ENCODE measurements around the gene SYT12. TPM values are rescaled to one million over a fixed set of nuclear protein-coding genes. Genes with fewer than 3 reads are reported as not detected.
A peak's percentile ranks its signal among the peaks of the same experiment; 100 is the strongest.

SYT12 gene
- under 1 TPM in 2 of 4 donors, not detected in 2; 0.33 to 0.64 TPM for total RNA-seq

- intact Hi-C loops (cut with DNase I; ENCODE audit: low total_unique reads), result no loop called here
- Histone ChIP-seq H3K27me3 (peaks cover 0 to 14% (median 6%) of the 10 kb centered on the region in 3 donors), H3K27ac (no peak within 1 kb of the TSS), H3K4me3 (peak within 1 kb of the TSS; percentile 47 to 59 (median 52)), H3K36me3 (no peaks in the 10 kb centered on the region), H3K4me1 (peaks cover 8% of the 10 kb centered on the region in 2 donors), H3K9me3 (no peaks in the 10 kb centered on the region)
- DNase-seq, result no peak
- ATAC-seq, result peak in 1 of 2 donors; percentile 52
- TF ChIP-seq CTCF (IDR thresholded peaks at IDR 0.05 in 4 of 5, conservative IDR thresholded peaks at IDR 0.05 in 1 of 5) (no peak), POLR2A (IDR thresholded peaks at IDR 0.05) (no peak)
- in situ Hi-C loops (cut with MboI; ENCODE audit: low sequenced_read_pairs in 4 of 4), result no loop called here
These were observed at the start of gene SYT12 for GRCh38 chr11:67022961-67023956. TSS of gene SYT12 (plus strand) at chr11:67023134. CDS start at chr11:67030145, 7,011 bp downstream.

- Histone ChIP-seq H3K4me3 (no peak overlapping the region), H3K27ac (no peak overlapping the region), H3K36me3 (no peaks in the 10 kb centered on the region), H3K4me1 (no peaks in the 10 kb centered on the region), H3K27me3 (no peaks in the 10 kb centered on the region), H3K9me3 (no peaks in the 10 kb centered on the region)
- intact Hi-C loops (cut with DNase I; ENCODE audit: low total_unique reads), result no loop called here
- no peak for TF ChIP-seq CTCF (IDR thresholded peaks at IDR 0.05 in 4 of 5, conservative IDR thresholded peaks at IDR 0.05 in 1 of 5)
- no peak for TF ChIP-seq POLR2A (IDR thresholded peaks at IDR 0.05)
- no peak for DNase-seq
- ATAC-seq, result no peak
- in situ Hi-C loops (cut with MboI; ENCODE audit: low sequenced_read_pairs in 4 of 4), result no loop called here
These were observed 48.9 kb upstream of the SYT12 start for GRCh38 chr11:66973956-66974580.

GRCh38 chr11:66974724-66975404, 48.1 kb upstream of the SYT12 start, which contains the start of gene C11orf86:
TSS of gene C11orf86 (plus strand) at chr11:66975304. CDS start at chr11:66975363, 59 bp downstream.
- no peak for TF ChIP-seq POLR2A (IDR thresholded peaks at IDR 0.05)
- no peak for TF ChIP-seq CTCF (IDR thresholded peaks at IDR 0.05 in 4 of 5, conservative IDR thresholded peaks at IDR 0.05 in 1 of 5)
- no peak for DNase-seq
- in situ Hi-C loops (cut with MboI; ENCODE audit: low sequenced_read_pairs in 4 of 4), result no loop called here
- no peak within 1 kb of the TSS for H3K27ac ChIP-seq
- no peaks in the 10 kb centered on the region for H3K36me3 ChIP-seq
- ATAC-seq, result no peak
- no peak within 1 kb of the TSS for H3K4me3 ChIP-seq
- intact Hi-C loops (cut with DNase I; ENCODE audit: low total_unique reads), result no loop called here
- H3K9me3 ChIP-seq, result no peaks in the 10 kb centered on the region
- H3K27me3 ChIP-seq, result no peaks in the 10 kb centered on the region
- H3K4me1 ChIP-seq, result no peaks in the 10 kb centered on the region

- Histone ChIP-seq H3K4me1 (no peaks in the 10 kb centered on the region), H3K27ac (no peak overlapping the region), H3K36me3 (no peaks in the 10 kb centered on the region), H3K27me3 (no peaks in the 10 kb centered on the region), H3K9me3 (no peaks in the 10 kb centered on the region), H3K4me3 (no peak overlapping the region)
- no peak for ATAC-seq
- TF ChIP-seq CTCF (IDR thresholded peaks at IDR 0.05 in 4 of 5, conservative IDR thresholded peaks at IDR 0.05 in 1 of 5) (no peak), POLR2A (IDR thresholded peaks at IDR 0.05) (no peak)
- DNase-seq, result no peak
- in situ Hi-C loops (cut with MboI; ENCODE audit: low sequenced_read_pairs in 4 of 4), result no loop called here
- intact Hi-C loops (cut with DNase I; ENCODE audit: low total_unique reads), result no loop called here
These were observed 47.4 kb upstream of the SYT12 start for GRCh38 chr11:66975405-66976027.
